ENCODE results near the gene COLGALT1. TPM values are rescaled to one million over a fixed set of nuclear protein-coding genes. Genes with fewer than 3 reads are reported as not detected.

COLGALT1 gene
- total RNA-seq, 1 experiment from 2014 or later = 48.5 TPM

GRCh38 chr19:17539238-17540117, 16.0 kb upstream of the COLGALT1 start:
- Histone ChIP-seq H3K9ac (ENCODE audit: extremely low read depth, insufficient read length, low read length) (no peak overlapping the region), H3K79me1 (ENCODE audit: insufficient read depth, low read depth, low read length, poor library complexity, severe bottlenecking) (no peaks in the 10 kb centered on the region), H4K5ac (ENCODE audit: insufficient read length, low read depth, low read length) (no peak overlapping the region), H2BK20ac (ENCODE audit: low read depth, low read length, poor library complexity, severe bottlenecking) (no peak overlapping the region), H3K27me3 (ENCODE audit: insufficient read depth, low read length) (no peaks in the 10 kb centered on the region; the same call in 1 of the 2 replicates), H3K18ac (ENCODE audit: insufficient read length, low read depth, low read length) (no peak overlapping the region), H2BK12ac (ENCODE audit: insufficient read length, low read depth, low read length) (no peak overlapping the region), H3K4ac (ENCODE audit: low read depth, low read length) (no peak overlapping the region), H2BK5ac (ENCODE audit: insufficient read length, low read length) (no peak overlapping the region), H2AFZ (ENCODE audit: low read length) (no peak overlapping the region), H3K4me1 (ENCODE audit: insufficient read depth, low read length) (no peaks in the 10 kb centered on the region), H2BK120ac (ENCODE audit: low read depth, low read length, poor library complexity, severe bottlenecking) (no peak overlapping the region), H4K91ac (ENCODE audit: insufficient read length, low read depth, low read length) (no peak overlapping the region), H3K9me3 (ENCODE audit: control insufficient read depth, low read depth, low read length) (no peaks in the 10 kb centered on the region), H2AK5ac (ENCODE audit: insufficient read length, low read length) (no peak overlapping the region), H4K20me1 (ENCODE audit: control insufficient read depth, insufficient read depth, insufficient read length) (no peaks in the 10 kb centered on the region), H3K4me2 (ENCODE audit: insufficient read depth, insufficient read length, low read length) (peak overlapping the region; percentile 38), H3K23me2 (ENCODE audit: insufficient read length, low read depth, low read length, poor library complexity, severe bottlenecking) (peaks cover 7% of the 10 kb centered on the region), H3K14ac (ENCODE audit: insufficient read depth, low read length) (peak overlapping the region; percentile 80), H3K27ac (ENCODE audit: insufficient read length, low read depth, low read length) (no peak overlapping the region), H3T11ph (ENCODE audit: low read length) (no peak overlapping the region), H3K56ac (ENCODE audit: insufficient read length, low read depth, low read length) (no peak overlapping the region), H3K79me2 (ENCODE audit: insufficient read depth, low read length) (no peaks in the 10 kb centered on the region), H2BK15ac (ENCODE audit: low read depth, low read length) (no peak overlapping the region), H4K8ac (replicated peaks; ENCODE audit: insufficient read length, low read depth, low read length) (no peak overlapping the region), H3K23ac (ENCODE audit: insufficient read length, low read depth, low read length) (no peak overlapping the region)
- H3K4me1 Mint-ChIP-seq = peaks cover 6 to 9% of the 10 kb centered on the region in 2 experiments
- peak; percentile 100 for DNase-seq
- H3K4me3 Mint-ChIP-seq = peak overlapping the region; percentile 71 to 88
- WGBS (ENCODE audit: extremely low coverage, insufficient read length, low lambda C conversion rate) = no CpG with 5 or more reads among the region's 82 CpGs
- peaks cover 44% of the 10 kb centered on the region for H3K27me3 Mint-ChIP-seq (ENCODE audit: low read depth)
- TF ChIP-seq CTCF (conservative IDR thresholded peaks at IDR 0.05) = peak; percentile 28; the same call in 1 of the 3 replicates
- peaks cover 0 to 2% of the 10 kb centered on the region in 2 experiments; a peak in 1 of 5 replicates for H3K9me3 Mint-ChIP-seq
- H3K27ac Mint-ChIP-seq = peak overlapping the region; percentile 35 to 85 (median 81); a peak in 4 of 7 replicates
- H3K36me3 Mint-ChIP-seq (ENCODE audit: insufficient read depth in 1 of 3, low read depth in 3 of 3) = no peaks in the 10 kb centered on the region; a peak in 1 of 7 replicates
